Thoracic aorta (tissue), 2 donors: Measurements from ENCODE around the gene HSPA9. TPM values are rescaled to one million over a fixed set of nuclear protein-coding genes. Genes with fewer than 3 reads are reported as not detected.

ENCODE experiments used
- ATAC-seq: fragments of 150-250 bp; one replicate; pipeline ENCODE4 v1.8.0; 2017; ENCODE audit warnings: low read depth; ENCODE audit not compliant: insufficient number of reproducible peaks, low FRiP score
- DNase-seq: peaks from one replicate; pipeline ENCODE4 v3.0.0-alpha.2; 2020; ENCODE audit warnings: low spot score
- H3K27ac ChIP-seq, 2 donors: fragments of 200-600 bp; sonication (generic); 1 replicate in 1 of 2; 2 replicates in 1 of 2; pipeline ENCODE4 v1.5.1; 2016; ENCODE audit warnings: mild to moderate bottlenecking in 2 of 2, moderate library complexity in 2 of 2
- H3K27me3 ChIP-seq: fragments of 200-600 bp; sonication (generic); replicated peaks from 2 replicates; pipeline ENCODE4 v1.6.0; 2016; ENCODE audit warnings: mild to moderate bottlenecking; ENCODE audit not compliant: insufficient read depth
- H3K36me3 ChIP-seq: fragments of 200-600 bp; sonication (generic); one replicate; pipeline ENCODE4 v1.5.1; 2016
- H3K4me1 ChIP-seq, 2 donors: fragments of 200-600 bp; sonication (generic); 1 replicate in 1 of 2; 2 replicates in 1 of 2; pipeline versions ENCODE4 v1.5.1 to v1.6.0; 2016; ENCODE audit warnings: low read depth in 2 of 2, mild to moderate bottlenecking in 1 of 2; ENCODE audit not compliant: control insufficient read depth in 1 of 2
- H3K4me3 ChIP-seq: fragments of 200-600 bp; sonication (generic); 2 replicates; pipeline ENCODE4 v1.5.1; 2016; ENCODE audit warnings: mild to moderate bottlenecking
- H3K9me3 ChIP-seq: fragments of 200-600 bp; sonication (generic); 2 replicates; pipeline ENCODE4 v1.5.1; 2016
- CTCF ChIP-seq: fragments of 200-600 bp; sonication (generic); IDR thresholded peaks from one replicate; pipeline ENCODE4 v1.5.1; 2019; ENCODE audit warnings: antibody characterized with exemption
- total RNA-seq, 2 donors: library from RNA; depleted of rRNA; stranded (reverse); fragments of >200 nt; gene quantifications; one replicate each; pipeline versions ENCODE4 v1.1.0 to v1.2.3, GENCODE V29; 2016

HSPA9 gene
- total RNA-seq, 2 donors from 2014 or later: 202 to 294 TPM

GRCh38 chr5:138528208-138528607 is 47.0 kb downstream of the HSPA9 start:
- Histone ChIP-seq H3K27me3 (no peaks in the 10 kb centered on the region), H3K36me3 (no peaks in the 10 kb centered on the region), H3K4me3 (no peak overlapping the region), H3K4me1 (no peaks in the 10 kb centered on the region), H3K9me3 (no peaks in the 10 kb centered on the region), H3K27ac (no peak overlapping the region)
- ATAC-seq: no peak
- no peak for DNase-seq
- TF ChIP-seq CTCF: no peak

GRCh38 chr5:138527170-138527569 is 48.0 kb downstream of the HSPA9 start:
- no peak for TF ChIP-seq CTCF
- H3K4me1 ChIP-seq: no peaks in the 10 kb centered on the region
- no peak for DNase-seq
- H3K27me3 ChIP-seq: no peaks in the 10 kb centered on the region
- no peaks in the 10 kb centered on the region for H3K36me3 ChIP-seq
- no peak overlapping the region for H3K4me3 ChIP-seq
- H3K9me3 ChIP-seq: no peaks in the 10 kb centered on the region
- no peak overlapping the region for H3K27ac ChIP-seq
- no peak for ATAC-seq

GRCh38 chr5:138523406-138523805 is 51.8 kb downstream of the HSPA9 start:
- Histone ChIP-seq H3K4me1 (no peaks in the 10 kb centered on the region), H3K9me3 (no peaks in the 10 kb centered on the region), H3K27me3 (no peaks in the 10 kb centered on the region), H3K27ac (no peak overlapping the region), H3K4me3 (no peak overlapping the region), H3K36me3 (no peaks in the 10 kb centered on the region)
- no peak for ATAC-seq
- no peak for DNase-seq
- TF ChIP-seq CTCF: no peak

- H3K36me3 ChIP-seq: peaks cover 17% of the 10 kb centered on the region
- ATAC-seq: no peak
- no peaks in the 10 kb centered on the region for H3K9me3 ChIP-seq
- H3K4me1 ChIP-seq: no peaks in the 10 kb centered on the region
- H3K27ac ChIP-seq: no peak overlapping the region
- DNase-seq: no peak
- no peak overlapping the region for H3K4me3 ChIP-seq
- H3K27me3 ChIP-seq: no peaks in the 10 kb centered on the region
- no peak for TF ChIP-seq CTCF
These were observed 54.2 kb downstream of the HSPA9 start for GRCh38 chr5:138520971-138521370.

- no peak for DNase-seq
- ATAC-seq: no peak
- Histone ChIP-seq H3K9me3 (no peaks in the 10 kb centered on the region), H3K36me3 (peaks cover 37% of the 10 kb centered on the region), H3K27ac (no peak overlapping the region), H3K4me1 (no peaks in the 10 kb centered on the region), H3K27me3 (no peaks in the 10 kb centered on the region), H3K4me3 (no peak overlapping the region)
- TF ChIP-seq CTCF: no peak
These were observed 57.8 kb downstream of the HSPA9 start for GRCh38 chr5:138517437-138517836.
